Skeletal muscle satellite cell (primary cell): ENCODE measurements around the gene SH3TC1. TPM values are rescaled to one million over a fixed set of nuclear protein-coding genes. Genes with fewer than 3 reads are reported as not detected.

Experiments
- H3K27me3 ChIP-seq: 2 replicates; pipeline ENCODE4 v1.7.0; 2013; ENCODE audit warnings: low read length; ENCODE audit not compliant: control insufficient read depth, insufficient read depth
- H3K36me3 ChIP-seq: 2 replicates; pipeline ENCODE4 v1.7.0; 2013; ENCODE audit warnings: mild to moderate bottlenecking, control low read depth, low read length; ENCODE audit not compliant: insufficient read depth
- H3K4me1 ChIP-seq: 2 replicates; pipeline ENCODE4 v1.7.0; 2013; ENCODE audit warnings: low read length; ENCODE audit not compliant: control insufficient read depth, insufficient read depth
- H3K4me2 ChIP-seq: 2 replicates; pipeline ENCODE4 v1.7.0; 2013; ENCODE audit warnings: mild to moderate bottlenecking, low read length
- H3K4me3 ChIP-seq: 2 replicates; pipeline ENCODE4 v1.7.0; 2013; ENCODE audit warnings: low read length
- H3K9ac ChIP-seq: 2 replicates; pipeline ENCODE4 v1.7.0; 2013; ENCODE audit warnings: mild to moderate bottlenecking, low read depth, low read length, moderate library complexity
- H3K9me3 ChIP-seq: replicated peaks from 2 replicates; pipeline ENCODE4 v1.7.0; 2013; ENCODE audit warnings: mild to moderate bottlenecking, control low read depth, low read length
- total RNA-seq: library from RNA; depleted of rRNA; stranded (reverse); fragments of >200 nt; gene quantifications from 2 replicates; pipeline ENCODE4 v1.2.3, GENCODE V29; 2012; rRNA removed

Gene SH3TC1
- total RNA-seq = 11.7 and 17.5 TPM in 2 replicates

DNA sequence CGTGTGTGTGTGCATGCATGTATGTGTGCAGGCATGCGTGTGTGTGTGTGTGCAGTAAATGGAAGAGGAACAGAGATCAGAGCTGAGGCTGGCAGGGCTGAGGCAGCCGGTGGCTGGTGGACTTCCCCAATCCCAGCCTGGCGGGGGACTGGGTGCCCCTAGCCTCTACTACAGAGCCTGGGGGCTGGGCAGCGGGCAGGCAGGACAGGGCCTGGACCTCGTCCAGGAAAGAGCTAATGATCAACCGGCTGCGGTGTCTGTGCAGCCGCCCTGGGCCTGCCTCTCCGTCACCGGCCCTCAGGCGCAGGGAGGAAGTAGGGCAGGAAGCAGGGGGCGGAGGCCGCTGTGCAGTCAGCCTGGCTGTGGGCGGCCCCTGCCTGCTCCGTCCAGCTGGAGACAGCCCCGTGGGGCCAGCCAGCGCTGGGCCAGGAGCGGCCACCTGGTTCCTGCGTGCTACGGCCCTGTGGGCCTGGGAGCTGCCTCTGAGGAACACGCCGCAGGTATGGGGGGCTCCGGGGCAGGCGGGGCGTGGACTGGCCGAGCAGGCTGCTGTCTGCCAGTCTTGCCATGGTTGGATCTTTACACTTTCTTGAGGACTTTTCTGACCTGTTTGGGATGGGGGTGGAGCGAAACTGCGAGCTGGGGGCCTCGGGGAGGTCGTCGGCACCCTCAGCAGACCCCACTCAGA lies at the start of gene SH3TC1:
TSS of gene SH3TC1 (plus strand) at position 385 of the 688 bp plus-strand sequence. CDS start 5,905 bp downstream, outside the sequence.
- Histone ChIP-seq H3K4me1 (peaks cover 17% of the 10 kb centered on the region), H3K9ac (peak within 1 kb of the TSS; percentile 74), H3K27me3 (peaks cover 3% of the 10 kb centered on the region)

DNA sequence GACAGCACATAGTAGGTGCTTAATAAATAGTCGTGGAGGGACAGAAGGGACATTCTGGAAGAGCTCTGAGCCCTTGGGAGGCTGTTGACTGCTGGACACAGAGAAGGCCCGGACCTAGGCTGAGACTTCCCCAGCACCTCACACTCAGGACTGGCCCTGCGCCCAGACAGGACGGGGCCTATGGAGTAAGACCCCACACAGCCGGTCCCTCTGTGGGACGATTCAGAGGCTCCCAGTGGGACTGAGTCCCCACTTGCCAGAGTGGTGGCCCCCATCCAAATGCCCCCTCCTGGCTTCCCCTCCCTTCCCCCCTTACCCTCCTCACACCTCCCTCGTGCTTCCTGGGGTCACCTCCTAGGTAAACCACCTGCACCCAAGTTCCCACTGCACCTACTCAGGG lies 49.4 kb upstream of the SH3TC1 start:
- no peaks in the 10 kb centered on the region for H3K4me1 ChIP-seq
- H3K36me3 ChIP-seq = no peaks in the 10 kb centered on the region
- no peak overlapping the region for H3K4me3 ChIP-seq
- H3K9me3 ChIP-seq = no peaks in the 10 kb centered on the region
- H3K4me2 ChIP-seq = no peak overlapping the region
- peaks cover 60% of the 10 kb centered on the region for H3K27me3 ChIP-seq
- H3K9ac ChIP-seq = no peak overlapping the region

More for the DNA sequence above, at the start of gene SH3TC1:
- Histone ChIP-seq H3K9me3 (no peaks in the 10 kb centered on the region), H3K4me3 (peak within 1 kb of the TSS; percentile 65), H3K4me2 (peak within 1 kb of the TSS; percentile 79), H3K36me3 (no peaks in the 10 kb centered on the region)

DNA sequence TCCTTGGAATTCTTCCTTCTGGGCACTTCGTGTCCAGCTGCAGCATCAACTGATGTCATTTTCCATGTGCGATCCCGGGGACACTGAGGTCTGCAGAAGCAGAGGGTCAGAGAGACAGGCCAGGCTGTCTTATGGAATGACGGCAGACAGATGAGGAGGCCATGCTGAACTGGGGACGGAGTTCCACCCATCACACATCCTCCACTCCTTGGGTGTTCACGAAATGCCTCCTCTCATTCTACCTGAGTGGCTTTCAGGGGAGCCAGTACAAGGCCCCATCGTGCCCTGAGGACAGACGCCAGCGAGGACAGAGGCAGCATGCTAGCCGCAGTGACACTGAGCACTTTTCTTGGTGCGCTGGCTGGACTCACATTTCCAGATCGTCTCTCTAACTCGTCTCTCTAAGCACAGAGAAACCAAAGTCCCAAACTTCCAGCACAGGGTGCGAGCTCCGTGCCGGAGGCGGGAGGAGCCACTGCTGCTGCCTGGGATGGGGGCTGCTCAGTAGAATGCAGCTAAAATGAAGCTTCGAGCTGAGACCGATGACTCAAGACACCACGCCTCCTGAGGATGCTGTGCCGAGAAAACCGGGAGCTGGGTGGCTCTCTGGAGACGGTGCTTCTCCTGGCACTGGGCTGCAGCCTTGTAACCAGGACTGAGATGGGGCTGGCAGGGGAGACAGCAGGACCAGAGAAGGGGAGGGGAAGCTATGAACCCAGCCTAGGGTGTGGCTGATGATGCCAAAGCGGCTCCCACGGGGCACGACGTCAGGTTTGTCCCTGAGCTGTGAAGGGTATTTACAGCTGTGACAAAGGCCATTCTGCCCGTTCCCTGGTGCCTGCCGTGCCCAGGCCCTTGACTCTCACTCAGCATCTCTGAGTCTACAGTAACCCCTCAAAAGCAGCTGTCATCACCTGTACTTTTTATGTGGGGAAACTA lies 48.7 kb upstream of the SH3TC1 start:
- Histone ChIP-seq H3K36me3 (no peaks in the 10 kb centered on the region), H3K4me1 (no peaks in the 10 kb centered on the region), H3K4me3 (no peak overlapping the region), H3K9me3 (no peaks in the 10 kb centered on the region), H3K4me2 (no peak overlapping the region), H3K9ac (no peak overlapping the region), H3K27me3 (peaks cover 61% of the 10 kb centered on the region)

DNA sequence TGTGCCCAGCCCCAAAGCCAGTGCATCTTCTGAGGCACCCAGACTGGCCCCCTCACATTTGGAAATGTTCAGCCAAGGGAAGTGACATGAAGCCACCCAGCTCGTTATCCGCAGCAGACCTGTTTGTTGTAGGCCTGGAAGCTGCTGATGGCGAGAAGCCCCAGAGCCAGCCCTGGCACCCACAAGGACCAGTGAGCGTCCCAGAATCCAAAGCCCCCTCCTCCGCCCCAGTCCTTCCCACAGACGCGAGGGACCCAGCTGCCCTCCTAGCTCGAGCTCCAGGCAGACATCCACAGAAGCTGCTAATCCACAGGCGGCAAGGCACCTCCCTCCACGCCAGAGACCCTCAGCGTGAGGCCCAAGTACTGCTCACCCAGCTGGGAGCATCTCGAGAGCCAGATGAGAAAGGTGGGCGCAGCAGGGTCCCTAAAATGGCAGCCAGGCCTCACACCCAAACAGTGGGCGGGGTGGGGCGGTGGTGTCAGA lies 47.9 kb upstream of the SH3TC1 start:
- Histone ChIP-seq H3K9ac (no peak overlapping the region), H3K4me1 (no peaks in the 10 kb centered on the region), H3K27me3 (peaks cover 56% of the 10 kb centered on the region), H3K36me3 (no peaks in the 10 kb centered on the region), H3K4me2 (no peak overlapping the region), H3K9me3 (no peaks in the 10 kb centered on the region), H3K4me3 (no peak overlapping the region)

DNA sequence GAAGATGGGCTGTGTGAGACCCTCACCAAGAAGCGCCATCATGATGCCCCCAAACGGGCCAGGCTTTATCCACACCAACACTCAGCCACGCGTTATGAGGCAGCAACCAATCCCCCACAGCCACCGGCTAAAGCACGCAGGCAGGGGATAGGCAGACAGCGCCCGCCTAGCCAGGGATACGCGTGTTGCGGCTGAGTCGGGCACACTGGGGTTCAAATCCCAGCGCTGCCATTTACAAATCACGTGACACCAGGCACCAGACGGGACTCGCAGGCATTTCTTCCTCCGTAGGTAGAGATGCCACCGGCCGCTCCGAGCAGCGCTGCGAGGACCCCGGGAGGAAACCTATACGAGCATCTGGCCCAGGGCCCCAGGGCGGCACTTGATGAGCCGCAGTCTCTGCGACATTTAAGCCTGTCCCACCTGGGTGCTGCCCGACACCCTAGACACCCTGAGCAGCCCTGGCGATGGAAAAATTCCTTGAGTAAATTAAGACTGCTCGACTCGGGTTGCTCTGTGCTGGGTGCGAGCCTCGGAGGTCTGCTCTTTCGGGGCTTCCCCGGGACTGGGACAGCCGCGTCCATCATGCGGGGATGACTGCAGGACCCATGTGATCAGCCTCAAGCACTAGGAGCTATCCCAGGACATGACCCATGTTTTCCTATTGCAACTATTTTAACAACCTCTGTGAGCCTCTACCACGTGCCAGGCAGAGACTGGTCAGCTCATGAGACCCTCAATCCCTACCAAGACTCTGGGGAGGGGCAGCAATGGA lies 46.8 kb upstream of the SH3TC1 start:
- H3K4me2 ChIP-seq = no peak overlapping the region
- H3K9ac ChIP-seq = no peak overlapping the region
- no peaks in the 10 kb centered on the region for H3K4me1 ChIP-seq
- H3K4me3 ChIP-seq = no peak overlapping the region
- no peaks in the 10 kb centered on the region for H3K9me3 ChIP-seq
- peaks cover 55% of the 10 kb centered on the region for H3K27me3 ChIP-seq
- no peaks in the 10 kb centered on the region for H3K36me3 ChIP-seq

DNA sequence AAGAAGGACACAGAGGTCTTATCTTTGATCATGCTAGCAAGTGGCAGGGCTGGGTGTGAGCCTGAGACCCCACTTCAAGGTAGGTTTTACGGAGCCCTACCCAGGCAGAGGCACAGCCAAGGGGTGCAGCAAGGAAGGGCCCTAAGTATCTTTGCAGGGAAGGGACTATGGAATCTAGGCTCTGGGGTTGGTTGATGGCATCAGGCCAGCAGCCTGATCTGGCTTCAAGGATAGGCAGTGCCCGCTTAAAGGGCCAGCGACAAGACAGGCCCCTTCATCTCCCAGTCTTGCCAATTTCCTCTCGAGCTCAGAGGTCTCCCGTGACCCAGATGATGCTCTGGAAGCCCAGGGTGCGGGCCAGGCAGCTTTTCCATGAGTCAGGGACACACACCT lies 46.2 kb upstream of the SH3TC1 start:
- Histone ChIP-seq H3K27me3 (peaks cover 55% of the 10 kb centered on the region), H3K4me3 (no peak overlapping the region), H3K9ac (no peak overlapping the region), H3K9me3 (no peaks in the 10 kb centered on the region), H3K4me2 (no peak overlapping the region), H3K36me3 (no peaks in the 10 kb centered on the region), H3K4me1 (no peaks in the 10 kb centered on the region)

DNA sequence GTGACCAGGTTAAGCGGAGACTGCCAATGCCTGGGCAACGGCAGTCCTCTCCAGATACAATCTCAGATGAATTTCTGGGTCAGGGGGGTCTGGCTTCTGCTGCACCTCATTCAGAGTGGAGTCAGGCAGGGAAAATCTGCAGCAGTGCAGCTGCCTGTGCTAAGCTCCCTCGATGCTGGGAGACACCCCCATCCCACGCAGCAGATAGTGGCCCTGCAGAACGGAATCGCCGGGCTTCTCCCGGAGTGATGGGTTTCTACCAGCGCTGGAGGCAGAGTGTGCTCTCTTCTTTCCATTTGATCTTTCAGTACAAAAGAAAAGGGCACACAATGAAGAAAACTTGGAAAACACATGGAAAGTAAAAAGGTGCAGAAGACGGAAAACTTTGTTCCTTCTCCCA lies 45.6 kb upstream of the SH3TC1 start:
- Histone ChIP-seq H3K4me2 (no peak overlapping the region), H3K4me3 (no peak overlapping the region), H3K4me1 (peaks cover 5% of the 10 kb centered on the region), H3K36me3 (no peaks in the 10 kb centered on the region), H3K27me3 (peaks cover 53% of the 10 kb centered on the region), H3K9me3 (no peaks in the 10 kb centered on the region), H3K9ac (no peak overlapping the region)

DNA sequence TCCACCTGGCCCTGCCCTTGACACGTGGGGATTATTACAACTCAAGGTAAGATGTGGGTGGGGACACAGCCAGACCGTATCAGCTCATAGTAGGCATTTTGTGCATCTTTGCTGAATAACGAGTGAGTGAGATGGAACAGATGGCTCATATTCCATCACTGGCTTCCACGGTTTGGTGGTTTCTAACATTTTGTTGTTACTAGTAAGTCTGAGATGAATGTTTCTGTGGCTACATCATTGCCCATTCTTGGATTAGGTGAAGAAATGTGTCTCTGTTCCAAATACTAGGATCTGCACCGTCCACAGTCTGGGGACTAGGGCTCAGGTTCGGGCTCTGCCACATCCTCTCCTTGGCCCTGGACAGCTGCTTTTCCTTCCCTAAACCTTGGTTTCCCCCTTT lies 44.0 kb upstream of the SH3TC1 start:
- Histone ChIP-seq H3K4me3 (no peak overlapping the region), H3K4me2 (no peak overlapping the region), H3K9me3 (no peaks in the 10 kb centered on the region), H3K36me3 (no peaks in the 10 kb centered on the region), H3K9ac (no peak overlapping the region), H3K27me3 (peaks cover 50% of the 10 kb centered on the region), H3K4me1 (peaks cover 12% of the 10 kb centered on the region)

DNA sequence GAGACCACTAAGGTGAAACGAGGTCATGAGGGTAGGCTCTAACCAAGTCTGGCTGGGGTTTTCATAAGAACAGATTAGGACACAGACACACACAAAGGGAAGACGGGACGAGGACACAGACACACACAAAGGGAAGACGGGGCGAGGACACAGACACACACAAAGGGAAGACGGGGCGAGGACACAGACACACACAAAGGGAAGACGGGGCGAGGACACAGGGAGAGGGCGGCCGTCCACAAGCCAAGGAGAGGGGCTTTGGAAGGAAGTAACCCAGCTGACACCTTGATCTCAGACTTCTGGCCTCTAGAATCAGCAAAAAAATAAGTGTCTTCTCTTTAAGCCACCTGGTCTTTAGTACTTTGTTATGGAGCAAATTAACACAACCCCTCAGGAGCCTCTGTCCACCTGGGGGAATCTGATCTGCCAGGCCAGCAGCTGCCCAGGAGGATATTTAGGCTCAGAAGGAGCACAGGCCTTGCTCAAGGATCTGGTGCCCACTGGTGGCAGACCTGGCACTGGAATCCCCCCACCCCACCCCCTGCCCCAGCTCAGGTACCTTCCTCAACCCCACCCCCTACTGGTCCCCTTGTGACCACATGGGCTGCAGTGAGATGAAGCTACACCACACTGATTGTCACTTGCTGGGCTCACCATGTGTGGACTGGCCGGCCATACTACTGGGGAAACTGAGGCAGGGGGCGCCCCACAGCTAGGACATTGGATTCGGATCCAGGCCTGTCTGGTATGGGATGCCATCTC lies 43.2 kb upstream of the SH3TC1 start:
- no peaks in the 10 kb centered on the region for H3K36me3 ChIP-seq
- H3K9me3 ChIP-seq = no peaks in the 10 kb centered on the region
- peaks cover 43% of the 10 kb centered on the region for H3K27me3 ChIP-seq
- H3K4me1 ChIP-seq = peaks cover 12% of the 10 kb centered on the region
- no peak overlapping the region for H3K9ac ChIP-seq
- no peak overlapping the region for H3K4me3 ChIP-seq
- H3K4me2 ChIP-seq = no peak overlapping the region

DNA sequence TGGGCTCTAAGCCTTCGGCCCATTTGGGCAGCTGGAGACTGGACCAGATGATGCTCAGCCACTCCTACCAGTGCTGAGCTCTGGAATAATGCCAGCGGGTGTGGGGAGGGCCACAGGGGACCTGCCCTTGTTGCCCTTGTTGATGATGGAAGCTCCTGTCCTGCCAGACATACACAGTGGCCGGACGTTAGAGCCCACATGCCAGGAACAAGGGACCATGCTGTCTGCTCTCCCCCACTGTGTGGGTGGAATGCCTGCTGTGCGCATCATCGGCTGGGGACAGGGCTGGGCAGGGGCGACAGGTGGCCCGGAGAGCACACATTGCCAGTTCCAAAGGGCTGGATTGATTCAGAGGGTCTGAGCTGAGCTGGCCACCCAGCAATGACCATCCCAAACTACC lies 42.5 kb upstream of the SH3TC1 start:
- H3K27me3 ChIP-seq = peaks cover 47% of the 10 kb centered on the region
- H3K9me3 ChIP-seq = no peaks in the 10 kb centered on the region
- no peak overlapping the region for H3K9ac ChIP-seq
- H3K4me3 ChIP-seq = no peak overlapping the region
- H3K4me2 ChIP-seq = no peak overlapping the region
- H3K4me1 ChIP-seq = peaks cover 12% of the 10 kb centered on the region
- no peaks in the 10 kb centered on the region for H3K36me3 ChIP-seq
